Left colon (tissue), 2 donors: ENCODE results near the gene HORMAD1. TPM values are rescaled to one million over a fixed set of nuclear protein-coding genes. Genes with fewer than 3 reads are reported as not detected.
"Not testable (repeated sequence)": the region's sequence is repeated elsewhere in the genome, so short reads cannot be mapped to it uniquely, and the experiment has no call there.

ENCODE experiments used
- ATAC-seq: fragments of 200-7000 bp; cut with Tn5 transposase; one replicate; pipeline ENCODE4 v1.9.1; 2020; ENCODE audit warnings: mild to moderate bottlenecking, moderate library complexity
- DNase-seq, 2 donors: peaks; one replicate each; pipeline ENCODE4 v3.0.0-alpha.2; 2020
- intact Hi-C, 2 donors: fragments of 100-400 bp; cut with DNase I in 1 of 2; cut with micrococcal nuclease in 1 of 2; formaldehyde crosslinking; loops; one replicate each; pipeline versions ENCODE4 v1.11.2 to v1.14.0; 2022; cut with DNase I, micrococcal nuclease
- long read RNA-seq: library from polyadenylated mRNA; unstranded; transcript quantifications from one replicate; pipeline ENCODE4 v2.0.0, GENCODE V29; 2021
- total RNA-seq, 2 donors: library from RNA; stranded (reverse); fragmentation: NEBNext Ultra II Directional; extraction: Animal tissue kit (Norgen Biotek cat#: 25700); gene quantifications; one replicate each; pipeline ENCODE4 v1.2.1, GENCODE V29; 2021
- donor health status: DM: no; HTN: no; CAD: no.
- donor health status: DM: yes; HTN: yes; CAD: no.

HORMAD1 gene
- total RNA-seq, result 1 to 10 TPM in 1 of 2 donors, under 1 TPM in 1; 0.49 to 1.7 TPM
- long read RNA-seq, result 0 reads

DNA sequence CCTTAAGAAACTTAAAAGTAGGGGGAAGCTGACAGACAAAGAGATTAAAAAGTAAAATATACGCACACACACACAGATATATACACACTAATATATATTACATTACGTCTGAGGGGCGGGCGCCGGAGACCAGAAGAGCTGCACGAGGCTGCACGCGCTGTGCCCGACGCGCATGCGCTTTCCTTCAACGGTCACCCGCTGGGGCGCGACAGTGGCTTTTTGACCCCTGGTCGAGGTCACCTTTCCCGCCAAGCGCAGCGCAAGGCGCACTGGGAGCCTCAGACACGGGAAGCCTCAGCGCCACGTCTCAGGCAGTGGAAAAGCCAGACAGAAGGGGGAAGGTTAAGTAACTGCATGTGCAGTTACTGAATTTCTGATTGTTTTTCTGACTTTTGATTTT is at the start of gene HORMAD1:
HORMAD1 (minus strand) TSS at position 193 of the 400 bp plus-strand sequence. CDS start 1,390 bp downstream, outside the sequence.
- no peak for ATAC-seq
- no peak for DNase-seq
- intact Hi-C loops, result no loop called here

DNA sequence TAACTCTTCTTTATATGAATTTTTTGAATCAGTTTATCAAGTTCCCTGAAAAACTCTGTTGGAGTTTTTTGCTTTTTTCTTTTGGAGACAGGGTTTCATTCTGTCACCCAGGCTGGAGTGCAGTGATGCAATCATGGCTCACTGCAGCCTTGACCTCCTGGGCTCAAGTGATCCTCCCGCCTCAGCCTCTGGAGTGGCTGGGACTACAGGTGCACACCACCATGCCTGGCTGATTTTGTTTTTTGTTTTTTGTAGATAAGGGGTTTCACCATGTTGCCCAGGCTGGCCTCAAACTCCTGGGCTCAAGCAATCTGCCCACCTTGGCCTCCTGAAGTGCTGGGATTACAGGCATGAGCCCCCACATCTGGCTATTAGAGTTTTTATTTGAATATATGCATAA is 47.0 kb upstream of the HORMAD1 start:
- ATAC-seq, intact Hi-C loops, DNase-seq: not testable (repeated sequence)

- DNase-seq, ATAC-seq, intact Hi-C loops: not testable (repeated sequence)
These were observed 45.2 kb upstream of the HORMAD1 start for GRCh38 chr1:150765977-150766301.

DNA sequence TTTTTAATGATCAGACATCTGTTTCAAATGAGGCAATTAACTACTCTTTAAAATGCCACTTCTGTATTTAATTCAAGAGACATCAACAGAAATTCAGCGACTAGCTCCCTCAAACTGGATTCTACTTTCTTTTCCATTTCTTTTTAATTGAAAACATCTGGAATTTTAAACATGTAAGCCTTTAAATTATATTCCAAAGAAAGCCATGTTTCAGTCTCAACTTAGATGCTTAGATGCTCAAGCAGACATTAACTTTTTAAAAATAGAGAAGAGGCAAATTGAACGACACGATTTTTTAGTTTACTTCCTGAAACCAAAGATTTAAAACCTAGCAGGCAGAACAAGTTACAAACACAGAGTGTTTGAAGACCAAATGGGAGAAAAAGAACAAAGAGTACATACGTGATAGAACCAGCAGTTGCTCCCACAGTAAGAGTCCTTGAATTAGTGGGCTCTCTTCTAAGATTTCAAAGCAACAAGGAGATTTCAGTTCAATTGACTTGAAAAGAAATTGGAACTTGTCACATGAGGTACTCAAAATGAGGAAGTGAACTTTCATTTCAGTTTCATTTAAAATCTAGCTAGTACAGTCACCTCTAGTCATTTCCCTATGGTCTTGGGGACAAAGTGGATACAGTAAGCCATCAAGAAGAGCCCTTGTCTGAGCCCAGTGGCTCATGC is 44.7 kb upstream of the HORMAD1 start, which contains the start of gene CTSS:
CTSS (minus strand) TSS at position 483 of the 681 bp plus-strand sequence. CDS start 1,015 bp downstream, outside the sequence.
- ATAC-seq, result peak; percentile 90
- intact Hi-C loops, result no loop called here
- no peak for DNase-seq

GRCh38 chr1:150764617-150765101 is 44.0 kb upstream of the HORMAD1 start:
- intact Hi-C loops, result no loop called here
- DNase-seq (no peak), ATAC-seq (peak; percentile 70)

GRCh38 chr1:150763018-150763417 is 42.3 kb upstream of the HORMAD1 start:
- no peak for ATAC-seq
- no peak for DNase-seq
- intact Hi-C loops, result no loop called here

- intact Hi-C loops, result no loop called here
- DNase-seq, result no peak
- ATAC-seq, result no peak
These were observed 41.9 kb upstream of the HORMAD1 start for GRCh38 chr1:150762552-150762951.

- ATAC-seq, result no peak
- intact Hi-C loops, result no loop called here
These were observed 41.1 kb upstream of the HORMAD1 start for GRCh38 chr1:150761801-150762200.

GRCh38 chr1:150760013-150760412 is 39.3 kb upstream of the HORMAD1 start:
- DNase-seq (no peak), ATAC-seq (no peak)
- intact Hi-C loops, result no loop called here

More at GRCh38 chr1:150761801-150762200, 41.1 kb upstream of the HORMAD1 start:
- DNase-seq, result no peak

GRCh38 chr1:150753416-150753815 is 32.7 kb upstream of the HORMAD1 start:
- intact Hi-C loops, result no loop called here
- DNase-seq (peak; percentile 24 to 43), ATAC-seq (peak; percentile 88)

DNA sequence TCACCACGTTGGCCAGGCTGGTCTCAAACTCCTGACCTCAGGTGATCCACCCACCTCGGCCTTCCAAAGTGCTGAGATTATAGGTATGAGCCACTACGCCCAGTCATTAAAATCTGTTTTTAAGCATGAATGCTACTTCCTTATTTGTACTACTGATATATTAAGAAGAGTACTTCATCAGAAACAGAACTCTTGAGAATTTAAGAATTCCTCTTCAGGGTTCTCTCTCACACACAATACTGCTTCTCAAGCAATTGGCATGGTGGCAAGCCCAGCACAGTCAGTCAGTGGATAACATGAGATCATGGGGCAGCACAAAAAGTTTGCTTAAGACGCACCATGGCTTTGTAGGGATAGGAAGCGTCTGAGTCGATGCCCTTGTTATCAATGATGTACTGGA is 30.7 kb upstream of the HORMAD1 start:
- intact Hi-C loops, result no loop called here
- ATAC-seq (no peak), DNase-seq (no peak)

DNA sequence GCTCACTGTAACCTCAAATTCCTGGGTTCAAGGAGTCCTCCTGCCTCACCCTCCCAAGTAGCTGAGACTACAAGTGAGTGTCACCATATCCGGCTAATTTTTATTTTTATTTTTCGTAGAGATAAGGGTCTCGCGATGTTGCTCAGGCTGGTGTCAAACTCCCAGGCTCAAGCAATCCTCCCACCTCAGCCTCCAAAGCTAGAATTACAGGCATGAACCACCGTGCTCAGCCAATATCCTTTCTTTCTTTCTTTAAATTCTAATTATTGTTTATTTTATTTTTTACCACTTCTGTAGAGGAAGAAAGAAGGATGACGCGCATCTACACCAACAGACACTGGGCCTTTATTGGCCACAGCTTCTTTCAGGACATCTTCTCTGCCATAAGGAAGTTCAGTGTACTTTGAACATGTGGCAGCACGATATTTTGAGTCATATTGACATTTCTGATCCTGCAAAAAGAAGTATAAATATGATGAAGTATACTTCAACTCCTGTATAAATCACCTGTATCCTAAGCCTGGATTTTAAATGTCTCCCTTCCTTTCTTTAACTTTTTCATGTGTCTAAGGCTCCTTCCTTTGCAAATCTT is 29.1 kb upstream of the HORMAD1 start:
- DNase-seq (no peak), ATAC-seq (peak; percentile 74)
- intact Hi-C loops, result no loop called here

DNA sequence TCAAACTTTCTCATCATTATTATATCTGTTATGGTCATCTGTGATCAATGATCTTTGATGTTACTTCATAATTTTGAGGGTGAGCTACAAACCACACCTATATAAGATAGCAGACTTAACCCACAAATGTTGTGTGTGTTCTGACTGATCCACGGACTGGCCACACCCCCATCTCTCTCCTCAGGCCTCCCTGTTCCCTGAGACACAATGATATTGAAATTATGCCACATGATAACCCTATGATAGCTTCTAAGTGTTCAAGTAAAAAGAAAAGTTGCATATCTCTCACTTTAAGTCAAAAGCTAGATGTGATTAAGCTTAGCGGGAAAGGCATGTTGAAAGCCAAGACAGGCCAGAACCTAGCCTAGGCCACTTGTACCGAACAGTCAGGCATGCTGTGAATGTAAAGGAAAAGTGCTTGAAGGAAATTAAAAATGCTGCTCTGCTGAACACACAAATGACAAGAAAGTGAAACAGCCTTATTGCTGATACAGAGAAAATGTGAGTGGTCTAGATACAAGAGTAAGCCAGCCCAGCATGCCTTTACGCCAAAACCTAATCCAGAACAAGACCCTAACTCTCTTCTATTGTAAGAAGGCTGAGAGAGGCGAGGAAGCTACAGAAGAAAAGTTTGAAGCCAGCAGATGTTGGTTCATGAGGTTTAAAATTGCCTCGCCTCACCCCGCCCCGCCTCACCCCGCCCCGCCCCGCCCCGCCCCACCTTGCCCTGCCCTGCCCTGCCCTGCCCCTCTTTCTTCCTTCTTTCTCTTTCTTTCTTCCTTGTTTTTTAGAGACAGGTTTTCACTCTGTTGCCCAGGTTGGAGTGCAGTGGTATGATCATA is 28.4 kb upstream of the HORMAD1 start:
- DNase-seq (peak in 1 of 2 donors; percentile 14), ATAC-seq (peak; percentile 62)
- intact Hi-C loops, result no loop called here

- intact Hi-C loops, result no loop called here
- ATAC-seq, result peak; percentile 86
- DNase-seq, result no peak
These were observed 9.5 kb upstream of the HORMAD1 start for GRCh38 chr1:150730130-150730721.

DNA sequence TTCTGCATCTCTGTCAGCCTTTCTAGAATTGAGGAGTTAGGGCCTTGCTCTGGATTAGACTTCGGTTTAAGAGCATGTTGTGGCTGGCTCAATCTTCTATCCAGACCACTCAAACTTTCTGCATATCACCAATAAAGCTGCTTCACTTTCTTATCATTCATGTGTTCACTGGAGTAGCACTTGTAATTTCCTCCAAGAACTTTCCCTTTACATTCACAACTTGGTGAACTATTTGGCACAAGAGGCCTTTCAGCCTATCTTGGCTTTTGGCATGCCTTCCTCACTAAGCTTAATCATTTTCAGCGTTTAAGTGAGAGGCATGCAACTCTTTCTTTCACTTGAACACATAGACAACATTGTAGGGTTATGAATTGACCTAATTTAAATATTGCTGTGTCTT is 3.6 kb upstream of the HORMAD1 start:
- ATAC-seq (no peak), DNase-seq (no peak)
- intact Hi-C loops, result no loop called here

- no peak for ATAC-seq
- intact Hi-C loops, result no loop called here
- no peak for DNase-seq
These were observed 597 bp downstream of the HORMAD1 start for GRCh38 chr1:150720098-150720497.

DNA sequence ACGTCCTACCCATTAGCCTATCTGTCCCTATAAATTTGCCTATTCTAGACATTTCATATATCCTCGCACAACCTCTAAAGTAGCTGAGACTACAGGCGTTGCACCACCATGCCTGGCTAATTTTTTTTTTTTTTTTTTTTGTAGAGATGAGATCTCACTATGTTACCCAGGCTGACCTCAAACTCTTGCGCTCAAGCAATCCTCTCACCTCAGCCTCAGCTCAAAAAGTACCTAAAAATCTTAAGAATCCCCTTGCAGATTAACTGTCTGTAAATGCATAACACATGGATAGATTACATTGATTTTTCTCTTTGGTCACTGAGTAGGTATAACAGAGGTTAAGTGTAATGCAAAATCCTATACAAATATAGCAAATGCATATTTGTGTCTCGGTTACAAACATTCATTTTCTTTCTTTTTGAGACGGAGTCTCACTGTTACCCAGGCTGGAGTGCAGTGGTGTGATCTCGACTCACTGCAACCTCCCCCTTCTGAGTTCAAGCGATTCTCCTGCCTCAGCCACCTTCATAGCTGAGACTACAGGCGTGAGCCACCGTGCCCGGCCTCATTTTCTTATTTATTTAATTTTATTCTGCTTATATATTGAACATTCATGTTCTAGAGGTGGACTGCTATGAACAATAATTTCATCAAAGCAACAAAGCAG is 2.3 kb downstream of the HORMAD1 start:
- ATAC-seq, result no peak
- intact Hi-C loops, result no loop called here
- no peak for DNase-seq

DNA sequence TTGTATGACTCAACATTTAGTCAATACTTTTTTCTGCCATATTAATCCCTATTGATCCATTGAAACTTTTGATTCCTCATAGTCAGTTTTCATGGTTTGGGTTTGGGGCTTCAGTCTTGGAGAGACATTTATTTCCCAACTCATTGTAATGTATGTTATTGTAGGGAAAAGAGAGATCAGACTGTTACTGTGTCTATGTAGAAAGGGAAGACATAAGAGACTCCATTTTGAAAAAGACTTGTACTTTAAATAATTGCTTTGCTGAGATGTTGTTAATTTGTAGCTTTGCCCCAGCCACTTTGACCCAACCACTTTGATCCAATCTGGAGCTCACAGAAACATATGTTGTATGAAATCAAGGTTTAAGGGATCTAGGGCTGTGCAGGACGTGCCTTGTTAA is 11.7 kb downstream of the HORMAD1 start:
- ATAC-seq, intact Hi-C loops: not testable (repeated sequence)

DNA sequence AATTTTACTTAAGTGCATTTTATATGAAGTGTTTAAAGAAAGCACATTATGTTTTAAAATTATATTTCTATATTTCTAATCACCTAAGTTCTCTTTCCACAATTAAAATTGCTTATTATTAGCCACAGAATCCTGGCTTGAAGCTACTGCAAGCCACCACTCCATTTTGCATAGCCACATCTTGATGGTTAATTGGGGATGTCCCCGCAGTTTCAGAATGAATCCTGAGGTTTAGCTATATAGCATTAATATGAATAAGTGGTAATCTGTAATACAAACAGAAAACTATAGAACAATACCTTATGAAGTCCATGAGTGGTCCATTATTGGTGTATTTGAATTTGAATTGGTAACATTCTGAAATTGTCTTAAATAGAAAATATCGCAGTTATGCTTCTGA is 12.1 kb downstream of the HORMAD1 start:
- DNase-seq, result no peak
- intact Hi-C loops, result no loop called here
- ATAC-seq, result no peak

More for the DNA sequence above, 11.7 kb downstream of the HORMAD1 start:
- not testable (repeated sequence) for DNase-seq
